Thyroid gland (tissue), 4 donors: ENCODE measurements around the gene CCNQ. TPM values are rescaled to one million over a fixed set of nuclear protein-coding genes. Genes with fewer than 3 reads are reported as not detected.

Experiments
- DNase-seq, 2 donors: peaks; one replicate each; pipeline ENCODE4 v3.0.0-alpha.2; 2019
- H3K27ac ChIP-seq, 3 donors: fragments of 200-600 bp; sonication (generic); 1 replicate in 2 of 3; 2 replicates in 1 of 3; pipeline ENCODE4 v1.5.1; 2016 to 2019; ENCODE audit warnings: mild to moderate bottlenecking in 1 of 3, moderate library complexity in 1 of 3
- H3K27me3 ChIP-seq: fragments of 200-600 bp; sonication (generic); one replicate; pipeline ENCODE4 v1.5.1; 2019
- H3K36me3 ChIP-seq, 2 donors: fragments of 200-600 bp; sonication (generic); one replicate each; pipeline ENCODE4 v1.5.1; 2016 to 2019
- H3K4me1 ChIP-seq, 2 donors: fragments of 200-600 bp; sonication (generic); one replicate each; pipeline ENCODE4 v1.5.1; 2017 to 2019
- H3K4me3 ChIP-seq, 3 donors: fragments of 200-600 bp; sonication (generic); replicated peaks in 1 of 3; 1 replicate in 2 of 3; 2 replicates in 1 of 3; pipeline ENCODE4 v1.5.1; 2016; ENCODE audit warnings: mild to moderate bottlenecking in 1 of 3
- H3K9me3 ChIP-seq: fragments of 200-600 bp; sonication (generic); one replicate; pipeline ENCODE4 v1.5.1; 2017
- POLR2A ChIP-seq, 2 donors: fragments of 450-650 bp; IDR thresholded peaks; one replicate each; pipeline ENCODE4 v1.6.1; 2017; ENCODE audit warnings: antibody characterized with exemption in 2 of 2, mild to moderate bottlenecking in 2 of 2, moderate library complexity in 1 of 2
- WGBS, 2 donors: methylation state at CpG; one replicate each; pipeline ENCODE4 v1.1.5; 2017; 5-methylcytosine and 5-hydroxymethylcytosine counted together
- intact Hi-C: fragments of 100-400 bp; cut with DNase I; formaldehyde crosslinking; loops from one replicate; pipeline ENCODE4 v1.15.1; 2023
- total RNA-seq, 4 donors: library from RNA; depleted of rRNA; stranded (reverse); fragments of >200 nt; gene quantifications; one replicate each; pipeline ENCODE4 v1.2.3, GENCODE V29; 2016
- TF ChIP-seq, protein P1 (sequence below), 6 experiments: fragments of 200-600 bp in 3 of 6; fragments of 450-650 bp in 3 of 6; sonication (generic) in 3 of 6; IDR thresholded peaks; one replicate each; pipeline ENCODE4 v1.5.1; 2016 to 2019; ENCODE audit warnings: antibody characterized with exemption in 6 of 6, mild to moderate bottlenecking in 2 of 6, inconsistent platforms in 1 of 6, moderate library complexity in 1 of 6

The CCNQ gene
- total RNA-seq, 4 donors from 2014 or later = 22.0 to 43.3 (median 33.0) TPM

DNA sequence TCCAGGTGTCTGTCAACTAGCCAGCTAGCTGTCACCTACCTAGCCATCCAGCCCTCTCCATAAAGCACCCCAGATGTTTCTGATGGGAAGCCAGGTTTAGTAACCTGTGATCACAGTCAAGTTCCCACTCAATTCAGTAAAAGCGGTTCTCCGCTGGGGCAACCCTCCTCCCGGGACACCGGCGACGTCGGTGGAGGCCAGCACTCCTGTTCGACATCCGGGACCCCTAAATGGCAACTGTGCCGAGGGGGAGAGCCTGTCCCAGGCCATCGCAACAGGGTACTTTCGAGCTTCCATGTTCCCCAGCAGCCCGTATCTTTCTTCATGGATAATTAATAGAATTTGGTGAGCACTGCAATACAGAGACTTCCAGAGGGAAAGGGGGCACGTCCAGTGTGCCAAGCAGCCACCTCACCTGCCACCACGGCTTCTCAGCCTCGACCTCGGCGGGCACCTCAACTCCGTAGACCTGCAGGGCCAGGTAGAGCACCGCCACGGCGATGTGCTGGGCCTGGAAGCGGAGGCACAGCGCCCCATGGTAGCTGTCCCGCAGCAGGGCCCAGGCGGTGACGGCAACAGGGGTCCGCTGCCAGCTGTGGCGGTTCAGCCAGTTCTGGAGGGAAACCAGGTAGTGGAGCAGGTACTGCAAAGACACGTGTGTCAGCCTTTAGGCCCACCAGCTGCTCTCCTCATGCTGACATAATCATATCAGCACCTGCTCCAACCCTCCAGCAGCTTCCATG, 6.7 kb downstream of the CCNQ start:
- Histone ChIP-seq H3K27ac (no peak overlapping the region), H3K4me3 (no peak overlapping the region), H3K4me1 (no peaks in the 10 kb centered on the region), H3K36me3 (peaks cover 0 to 4% of the 10 kb centered on the region in 2 donors), H3K27me3 (no peaks in the 10 kb centered on the region), H3K9me3 (no peaks in the 10 kb centered on the region)
- WGBS, 2 donors = 90 to 100% methylated on average over 6 to 13 of the region's 30 CpGs
- intact Hi-C loops = no loop called here
- DNase-seq = no peak
- TF ChIP-seq, protein P1, sequence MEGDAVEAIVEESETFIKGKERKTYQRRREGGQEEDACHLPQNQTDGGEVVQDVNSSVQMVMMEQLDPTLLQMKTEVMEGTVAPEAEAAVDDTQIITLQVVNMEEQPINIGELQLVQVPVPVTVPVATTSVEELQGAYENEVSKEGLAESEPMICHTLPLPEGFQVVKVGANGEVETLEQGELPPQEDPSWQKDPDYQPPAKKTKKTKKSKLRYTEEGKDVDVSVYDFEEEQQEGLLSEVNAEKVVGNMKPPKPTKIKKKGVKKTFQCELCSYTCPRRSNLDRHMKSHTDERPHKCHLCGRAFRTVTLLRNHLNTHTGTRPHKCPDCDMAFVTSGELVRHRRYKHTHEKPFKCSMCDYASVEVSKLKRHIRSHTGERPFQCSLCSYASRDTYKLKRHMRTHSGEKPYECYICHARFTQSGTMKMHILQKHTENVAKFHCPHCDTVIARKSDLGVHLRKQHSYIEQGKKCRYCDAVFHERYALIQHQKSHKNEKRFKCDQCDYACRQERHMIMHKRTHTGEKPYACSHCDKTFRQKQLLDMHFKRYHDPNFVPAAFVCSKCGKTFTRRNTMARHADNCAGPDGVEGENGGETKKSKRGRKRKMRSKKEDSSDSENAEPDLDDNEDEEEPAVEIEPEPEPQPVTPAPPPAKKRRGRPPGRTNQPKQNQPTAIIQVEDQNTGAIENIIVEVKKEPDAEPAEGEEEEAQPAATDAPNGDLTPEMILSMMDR (IDR thresholded peaks at IDR 0.05) = no peak
- no peak for TF ChIP-seq POLR2A (IDR thresholded peaks at IDR 0.05)

- WGBS, 2 donors = 88 to 95% methylated on average over 11 to 19 of the region's 26 CpGs
- TF ChIP-seq, protein P1 (IDR thresholded peaks at IDR 0.05) = no peak
- no peak for TF ChIP-seq POLR2A (IDR thresholded peaks at IDR 0.05)
- Histone ChIP-seq H3K9me3 (no peaks in the 10 kb centered on the region), H3K4me3 (no peak overlapping the region), H3K27ac (no peak overlapping the region), H3K4me1 (no peaks in the 10 kb centered on the region), H3K27me3 (no peaks in the 10 kb centered on the region), H3K36me3 (peaks cover 0 to 4% of the 10 kb centered on the region in 2 donors)
- no peak for DNase-seq
- intact Hi-C loops = no loop called here
Measured at GRCh38 chrX:153590961-153591956, 7.7 kb downstream of the CCNQ start.

- intact Hi-C loops = no loop called here
- no peak for TF ChIP-seq POLR2A (IDR thresholded peaks at IDR 0.05)
- TF ChIP-seq, protein P1 (IDR thresholded peaks at IDR 0.05) = no peak
- no peak overlapping the region for H3K4me3 ChIP-seq
- no peak overlapping the region for H3K27ac ChIP-seq
- DNase-seq = no peak
- H3K36me3 ChIP-seq = peaks cover 0 to 4% of the 10 kb centered on the region in 2 donors
- H3K4me1 ChIP-seq = no peaks in the 10 kb centered on the region
- 95% methylated on average over 4 of the region's 29 CpGs; no CpG with 5 or more reads in 1 of the 2 donors for WGBS, 2 donors
- H3K9me3 ChIP-seq = no peaks in the 10 kb centered on the region
- no peaks in the 10 kb centered on the region for H3K27me3 ChIP-seq
Measured at GRCh38 chrX:153588782-153589446, 10.0 kb downstream of the CCNQ start.

DNA sequence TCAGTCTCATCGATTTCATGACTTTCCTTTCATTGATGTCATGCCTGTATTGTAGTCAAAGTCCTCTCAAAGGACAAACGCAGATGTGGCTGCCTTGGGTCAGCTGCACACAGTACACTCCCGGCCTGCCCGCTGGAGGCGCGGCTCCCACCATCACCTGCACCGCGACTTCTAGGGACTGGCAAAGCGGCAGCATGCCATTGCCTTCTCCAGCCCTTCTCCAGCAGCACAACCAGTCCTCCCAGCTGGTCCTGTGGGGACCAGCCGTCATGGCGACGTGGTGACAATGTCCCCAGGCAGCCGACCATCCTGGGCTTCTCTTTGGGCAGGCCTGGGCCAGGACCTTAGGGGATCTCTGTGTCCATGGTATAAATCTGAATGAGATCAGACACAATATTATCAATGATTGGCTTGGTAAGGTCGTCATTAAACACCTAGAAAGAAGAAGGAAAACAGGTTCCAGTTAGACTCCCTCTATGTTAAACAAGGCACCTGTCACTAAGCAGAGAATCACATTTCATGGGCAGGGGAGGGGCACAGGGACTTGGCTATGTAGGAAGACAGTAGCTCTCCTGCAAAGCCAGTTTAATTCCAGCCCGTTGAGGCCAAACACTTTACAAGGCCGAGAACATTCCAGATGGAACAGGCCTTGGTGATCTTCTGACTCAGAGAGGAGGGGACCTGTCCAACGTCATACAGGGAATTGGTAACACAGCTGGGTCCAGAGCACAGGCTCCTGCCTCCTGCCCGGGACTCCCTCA, 10.7 kb downstream of the CCNQ start:
- intact Hi-C loops = no loop called here
- Histone ChIP-seq H3K36me3 (peaks cover 0 to 4% of the 10 kb centered on the region in 2 donors), H3K4me1 (no peaks in the 10 kb centered on the region), H3K27ac (no peak overlapping the region), H3K4me3 (no peak overlapping the region), H3K9me3 (no peaks in the 10 kb centered on the region), H3K27me3 (no peaks in the 10 kb centered on the region)
- TF ChIP-seq POLR2A (IDR thresholded peaks at IDR 0.05) = no peak
- TF ChIP-seq, protein P1 (IDR thresholded peaks at IDR 0.05) = no peak
- WGBS, 2 donors = 91 to 96% methylated on average over 9 to 10 of the region's 18 CpGs
- no peak for DNase-seq
